SW 1271 (cell line): Measurements from ENCODE around the gene TRPM6.

Experiments
- DNase-seq, 2 experiments: peaks; one replicate each; lab custom pipeline; 2025; lab: John Stamatoyannopoulos, UW

TRPM6 gene

GRCh38 chr9:74711341-74711740 is 176.4 kb downstream of the TRPM6 start:
- DNase-seq, result no peak

- no peak for DNase-seq
Observed at GRCh38 chr9:74697535-74697934, 190.2 kb downstream of the TRPM6 start.

GRCh38 chr9:74696520-74696919 is 191.2 kb downstream of the TRPM6 start:
- no peak for DNase-seq

GRCh38 chr9:74691058-74691457 is 196.7 kb downstream of the TRPM6 start:
- no peak for DNase-seq

- DNase-seq, result no peak
Observed at GRCh38 chr9:74683322-74683721, 204.4 kb downstream of the TRPM6 start.

DNA sequence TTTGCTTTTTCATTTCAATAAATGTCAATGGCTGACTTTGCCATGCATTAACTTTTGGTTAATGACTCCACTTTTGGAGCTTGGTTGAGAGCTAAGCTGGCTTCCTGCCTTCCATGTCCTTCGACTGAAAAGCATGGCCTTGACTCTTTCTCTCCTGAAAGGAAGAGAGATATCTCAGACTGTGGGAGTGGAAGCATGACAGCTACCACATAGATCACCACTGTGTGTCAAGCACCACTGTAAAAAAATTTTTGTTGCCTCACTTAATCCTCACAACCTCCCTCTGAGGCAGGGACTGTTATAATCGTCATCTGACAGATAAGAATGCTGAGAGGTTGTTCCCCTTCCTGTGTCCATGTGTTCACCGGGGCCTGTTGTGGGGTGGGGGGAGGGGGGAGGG is 205.8 kb downstream of the TRPM6 start:
- DNase-seq, result no peak

GRCh38 chr9:74674077-74674476 is 213.6 kb downstream of the TRPM6 start:
- DNase-seq, result no peak
